Sciatic nerve (tissue), 2 donors: Measurements from ENCODE around the gene FLNC. TPM values are rescaled to one million over a fixed set of nuclear protein-coding genes. Genes with fewer than 3 reads are reported as not detected.

Experiments used
- ATAC-seq: fragments of 200-7000 bp; cut with Tn5 transposase; one replicate; pipeline ENCODE4 v1.9.1; 2020; ENCODE audit warnings: mild to moderate bottlenecking, moderate library complexity
- DNase-seq: peaks from one replicate; pipeline ENCODE4 v3.0.0-alpha.2; 2020; ENCODE audit warnings: low spot score
- intact Hi-C: fragments of 100-400 bp; cut with DNase I; formaldehyde crosslinking; loops from one replicate; pipeline ENCODE4 v1.14.2; 2022
- total RNA-seq: library from RNA; stranded (reverse); fragmentation: NEBNext Ultra II Directional; extraction: Animal tissue kit (Norgen Biotek cat#: 25700); gene quantifications from one replicate; pipeline ENCODE4 v1.2.1, GENCODE V29; 2021
- donor health status: DM: no; HTN: no; CAD: no.
- donor health status: DM: no; HTN: no; CAD: no.

The FLNC gene
- total RNA-seq, 1 donor from 2014 or later, result 11.7 TPM

- intact Hi-C loops, result no loop called here
- ATAC-seq, result peak; percentile 11
- no peak for DNase-seq
Measured at GRCh38 chr7:128858380-128859231, 28.4 kb downstream of the FLNC start.

DNA sequence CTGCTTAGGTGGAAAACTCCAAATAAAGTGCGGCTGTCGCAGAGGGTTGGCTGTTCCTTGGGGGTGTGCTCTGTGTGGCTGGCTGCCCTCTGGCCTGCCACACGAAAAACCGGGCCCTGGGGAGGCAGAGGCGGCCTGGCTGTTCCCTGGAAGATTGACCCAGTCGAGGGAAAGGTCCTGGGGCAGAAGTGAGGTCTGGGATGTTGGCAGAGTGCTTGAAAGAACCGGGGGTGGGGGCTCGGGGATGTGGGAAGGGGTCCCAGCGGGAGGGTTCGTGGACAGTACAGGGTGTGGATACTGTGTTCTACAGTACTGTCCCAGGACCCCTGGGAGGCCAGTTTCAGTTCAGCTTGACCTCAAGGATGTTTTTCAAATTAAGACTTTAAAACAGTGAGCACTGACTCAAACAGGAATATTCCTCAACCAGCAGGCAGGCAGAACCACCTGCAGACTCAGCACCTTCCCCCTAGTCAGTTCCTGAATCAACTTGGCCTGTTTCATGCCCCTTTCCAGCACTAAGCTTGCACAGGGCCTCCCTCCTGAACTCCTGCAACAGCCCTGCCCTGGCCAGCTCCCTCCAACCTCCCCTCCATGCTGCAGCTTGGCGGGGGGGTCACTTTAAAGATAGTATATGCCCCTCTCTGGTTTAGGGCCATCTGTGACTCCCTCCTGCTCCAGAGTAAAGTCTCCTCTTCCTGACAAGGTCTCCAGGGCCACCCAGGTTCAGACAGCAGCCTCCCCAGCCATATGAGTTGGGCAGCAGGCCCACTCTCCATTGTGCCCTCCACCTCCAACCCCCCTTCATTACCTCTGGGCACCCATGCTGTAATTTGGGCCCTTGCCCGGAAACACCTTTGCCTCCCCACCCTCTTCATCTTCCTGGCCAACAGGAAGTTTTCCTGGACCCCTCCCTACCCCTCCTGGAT, 29.3 kb downstream of the FLNC start:
- intact Hi-C loops, result loop anchor here (10.0 kb wide), 1 partner anchor 115 kb away; no protein-coding TSS in a partner anchor
- DNase-seq (no peak), ATAC-seq (no peak)

- DNase-seq (no peak), ATAC-seq (no peak)
- intact Hi-C loops, result loop anchor here (10.0 kb wide), 1 partner anchor 116 kb away; no protein-coding TSS in a partner anchor
Measured at GRCh38 chr7:128860158-128861073, 30.2 kb downstream of the FLNC start.

DNA sequence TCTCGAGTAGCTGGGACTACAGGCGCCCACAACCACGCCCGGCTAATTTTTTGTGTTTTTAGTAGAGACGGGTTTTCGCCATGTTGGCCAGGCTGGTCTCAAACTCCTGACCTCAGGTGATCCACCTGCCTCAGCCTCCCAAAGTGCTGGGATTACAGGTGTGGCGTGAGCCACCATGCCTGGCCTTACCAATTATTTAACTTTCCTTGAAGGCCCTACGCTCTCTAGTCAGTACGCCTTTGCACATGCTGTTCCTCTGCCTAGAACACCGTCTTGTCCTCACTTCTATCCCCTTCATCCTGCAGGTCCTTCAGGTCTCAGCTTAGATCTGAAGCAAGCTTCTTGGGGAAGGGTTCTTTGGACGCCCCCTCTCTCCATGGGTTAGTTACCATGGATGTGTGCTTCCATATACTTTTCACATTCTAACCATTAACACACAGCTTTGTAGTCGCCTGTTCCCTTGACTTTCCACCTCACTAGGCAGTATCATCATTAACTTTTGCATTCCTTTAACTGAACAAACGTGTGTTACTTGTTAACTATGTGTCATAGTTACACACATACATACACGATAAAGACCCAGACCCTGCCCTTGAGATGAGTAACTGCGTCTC, 31.9 kb downstream of the FLNC start:
- no peak for DNase-seq
- intact Hi-C loops, result loop anchor here (10.0 kb wide), 1 partner anchor 117 kb away; no protein-coding TSS in a partner anchor
- ATAC-seq, result no peak

- intact Hi-C loops, result loop anchor here (10.0 kb wide), 1 partner anchor 118 kb away; no protein-coding TSS in a partner anchor
- DNase-seq (peak; percentile 99), ATAC-seq (peak; percentile 98)
Measured at GRCh38 chr7:128862571-128863432, 32.6 kb downstream of the FLNC start, which contains the start of gene ATP6V1F. Gene ATP6V1F (plus strand): TSS chr7:128862856. CDS start chr7:128862905, 49 bp downstream.

GRCh38 chr7:128863433-128863989, 33.3 kb downstream of the FLNC start:
- DNase-seq (no peak), ATAC-seq (peak; percentile 4)
- intact Hi-C loops, result loop anchor here (10.0 kb wide), 1 partner anchor 119 kb away; no protein-coding TSS in a partner anchor

- intact Hi-C loops, result loop anchor here (10.0 kb wide), 1 partner anchor 121 kb away; no protein-coding TSS in a partner anchor
- ATAC-seq, result no peak
- no peak for DNase-seq
Measured at GRCh38 chr7:128865303-128865702, 35.1 kb downstream of the FLNC start.

DNA sequence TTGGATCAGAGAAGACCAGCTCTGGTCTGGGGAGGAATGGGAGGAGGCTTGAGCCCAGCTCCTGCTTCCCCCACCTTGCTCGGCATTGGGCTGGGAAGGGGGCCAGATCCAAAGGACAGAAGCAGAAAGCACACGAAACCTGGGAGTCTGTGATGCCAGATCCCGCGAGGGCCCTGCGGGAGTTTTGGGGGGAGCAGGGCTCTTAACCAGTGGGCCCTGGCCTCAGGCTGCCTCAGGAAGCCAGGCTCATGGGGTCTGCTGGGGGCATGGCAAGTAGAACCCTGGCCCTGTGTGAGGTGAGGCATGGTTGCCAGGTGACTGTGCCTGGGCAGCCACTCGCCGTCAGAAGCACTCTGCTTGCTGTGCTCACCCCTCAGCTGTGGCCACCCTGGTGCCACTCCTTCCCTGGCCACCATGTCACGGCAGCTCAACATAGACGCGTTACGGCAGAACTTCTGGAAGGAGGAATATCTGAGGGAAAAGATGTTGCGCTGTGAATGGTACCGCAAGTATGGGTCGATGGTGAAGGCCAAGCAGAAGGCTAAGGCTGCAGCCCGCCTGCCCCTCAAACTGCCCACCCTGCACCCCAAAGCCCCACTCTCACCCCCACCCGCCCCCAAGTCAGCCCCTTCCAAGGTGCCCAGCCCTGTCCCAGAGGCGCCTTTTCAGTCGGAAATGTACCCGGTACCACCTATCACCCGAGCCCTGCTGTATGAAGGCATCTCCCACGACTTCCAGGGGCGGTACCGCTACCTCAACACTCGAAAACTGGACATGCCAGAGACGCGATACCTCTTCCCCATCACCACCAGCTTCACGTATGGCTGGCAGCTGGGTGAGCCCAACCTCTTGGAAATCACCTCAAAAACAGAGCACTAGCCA, 36.0 kb downstream of the FLNC start:
- ATAC-seq (no peak), DNase-seq (no peak)
- intact Hi-C loops, result loop anchor here (10.0 kb wide), 1 partner anchor 121 kb away; no protein-coding TSS in a partner anchor

- no peak for ATAC-seq
- intact Hi-C loops, result loop anchor here (10.0 kb wide), 1 partner anchor 122 kb away; no protein-coding TSS in a partner anchor
- DNase-seq, result no peak
Measured at GRCh38 chr7:128867241-128867640, 37.0 kb downstream of the FLNC start.

DNA sequence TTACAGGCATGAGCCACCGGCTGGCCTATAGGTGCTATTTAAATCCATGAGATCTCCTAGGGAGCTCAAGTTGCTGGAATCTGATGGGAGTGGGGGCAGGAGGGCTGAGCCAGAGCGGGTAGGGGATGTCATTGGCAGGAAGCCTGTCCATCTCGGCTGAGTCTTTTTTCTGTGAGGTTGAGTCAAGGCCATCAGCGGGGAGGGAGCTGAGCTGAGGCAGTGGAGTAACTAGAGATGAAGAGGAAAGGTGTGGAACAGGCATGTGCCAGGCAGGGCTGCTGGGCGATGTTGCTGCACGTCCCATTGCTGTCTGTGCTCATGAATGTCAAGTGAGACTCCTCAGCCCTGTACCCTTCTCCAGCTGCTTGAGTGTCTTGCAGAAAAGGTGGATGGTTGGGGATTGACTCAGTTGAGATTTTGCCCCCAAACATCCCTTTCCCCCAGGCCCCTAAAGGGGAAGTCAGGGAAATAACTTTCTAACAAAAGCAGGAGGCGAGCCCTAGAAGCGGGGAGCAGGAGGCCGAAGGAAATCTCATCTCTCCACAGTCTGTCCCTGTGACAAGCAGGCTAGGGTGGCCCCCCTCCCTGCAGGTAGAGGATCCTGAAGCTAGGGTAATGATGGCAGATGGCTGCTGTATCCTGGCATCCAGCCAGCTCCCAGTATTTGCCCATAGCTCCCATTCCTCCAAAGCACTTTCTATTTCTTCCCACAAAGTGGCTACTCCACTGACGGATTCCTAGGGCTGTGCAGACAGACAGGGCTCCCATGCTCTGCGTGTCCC, 37.8 kb downstream of the FLNC start:
- no peak for DNase-seq
- intact Hi-C loops, result loop anchor here (10.0 kb wide), 1 partner anchor 123 kb away; no protein-coding TSS in a partner anchor
- ATAC-seq, result no peak

DNA sequence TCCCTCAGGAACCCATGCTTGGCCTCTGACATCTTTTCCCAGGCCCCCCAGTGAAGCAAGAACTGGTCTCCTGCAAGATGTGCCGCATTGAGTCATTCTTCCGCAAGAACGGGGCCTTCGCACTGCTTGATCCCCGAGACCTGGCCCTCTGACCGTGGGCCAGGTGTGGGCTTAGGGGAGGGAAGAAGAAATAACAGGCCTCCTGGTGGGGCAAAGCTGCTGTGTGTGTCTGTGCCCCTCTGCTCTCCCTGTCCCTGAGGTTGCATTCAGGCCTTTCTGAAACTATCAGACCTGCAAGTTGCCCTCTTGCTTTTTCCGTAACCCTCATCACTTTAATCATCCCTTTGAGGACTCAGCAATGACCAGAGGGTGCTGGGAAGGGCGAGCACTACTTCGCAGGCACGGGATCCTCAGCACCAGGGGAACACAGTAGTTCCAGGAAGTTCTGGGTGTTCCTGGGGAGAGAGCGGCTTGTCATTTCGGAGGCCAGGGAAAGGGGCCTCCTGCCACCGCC, 38.5 kb downstream of the FLNC start:
- no peak for ATAC-seq
- no peak for DNase-seq
- intact Hi-C loops, result loop anchor here (10.0 kb wide), 1 partner anchor 124 kb away; no protein-coding TSS in a partner anchor

DNA sequence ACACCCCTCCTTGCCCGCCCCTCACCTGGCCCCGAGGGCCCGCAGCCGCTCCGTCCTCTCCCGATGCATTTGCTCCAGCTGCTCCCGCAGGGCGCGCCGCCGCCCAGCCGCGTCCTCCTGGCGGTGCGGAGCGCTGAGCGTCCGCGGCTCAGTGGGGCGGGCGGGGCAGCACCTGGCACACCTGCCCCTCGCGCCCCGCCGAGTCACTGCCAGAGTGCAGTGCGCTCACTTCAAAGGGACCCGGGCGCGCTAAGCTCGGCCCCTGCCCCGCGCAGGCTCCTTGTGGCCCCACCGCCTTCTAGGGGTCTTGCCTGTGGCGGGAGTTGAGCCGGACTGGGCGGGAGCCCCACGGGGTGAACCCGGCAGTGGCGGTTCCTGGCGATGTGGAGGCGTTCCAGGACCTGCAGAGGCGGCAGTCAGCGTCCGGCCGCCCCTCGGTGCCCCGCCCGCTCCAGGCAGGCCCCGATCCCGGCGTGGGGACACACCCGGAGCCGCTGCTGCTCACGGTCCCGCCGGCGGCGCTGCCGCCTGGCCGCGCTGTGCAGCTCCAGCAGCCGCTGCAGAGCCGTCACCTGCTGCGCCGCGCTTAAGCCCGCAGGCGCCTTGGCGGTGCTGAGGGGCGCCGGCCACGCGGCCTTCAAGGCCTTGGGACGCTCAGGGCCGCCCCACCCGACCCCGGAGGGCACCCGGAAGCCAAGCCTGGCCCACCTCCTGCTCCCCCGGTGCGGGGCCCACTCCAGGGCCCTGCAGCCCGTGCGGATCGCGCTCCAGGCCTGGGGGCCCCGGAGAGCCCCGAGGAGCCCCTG, 39.1 kb downstream of the FLNC start:
- no peak for DNase-seq

GRCh38 chr7:128869944-128870285, 39.7 kb downstream of the FLNC start:
- no peak for ATAC-seq
- intact Hi-C loops, result loop anchor here (10.0 kb wide), 1 partner anchor 125 kb away; no protein-coding TSS in a partner anchor
- no peak for DNase-seq

More for the DNA sequence above, 39.1 kb downstream of the FLNC start:
- ATAC-seq, result peak; percentile 72
- intact Hi-C loops, result loop anchor here (10.0 kb wide), 1 partner anchor 125 kb away; no protein-coding TSS in a partner anchor

DNA sequence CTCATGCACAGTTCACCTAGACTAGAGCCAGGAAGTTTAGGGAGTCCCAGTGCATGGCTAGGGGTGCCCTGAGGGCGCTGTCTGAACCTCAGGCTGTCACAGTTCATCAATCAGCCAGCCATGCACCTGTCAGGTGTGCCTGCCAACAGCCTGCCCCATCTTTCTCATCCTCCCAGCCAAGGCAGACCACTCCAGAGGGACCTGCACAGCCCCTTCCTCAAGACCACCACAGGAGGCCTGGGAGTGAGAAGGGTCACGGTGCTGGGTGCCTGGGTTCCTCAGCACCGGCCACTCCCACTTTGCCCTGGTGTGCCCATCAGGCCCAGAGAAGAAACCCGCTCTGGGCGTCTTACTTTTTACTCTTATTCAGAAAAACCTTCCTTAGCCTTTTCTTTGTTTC, 40.8 kb downstream of the FLNC start:
- DNase-seq (no peak), ATAC-seq (no peak)
- intact Hi-C loops, result no loop called here
